Ectodermal cell (in vitro differentiated cells): ENCODE measurements around the gene TMEM145.

Experiments used
- H3K27ac ChIP-seq: 2 replicates; pipeline ENCODE4 v1.7.0; 2013; ENCODE audit warnings: mild to moderate bottlenecking, low read depth, low read length; ENCODE audit not compliant: insufficient read depth, poor library complexity, severe bottlenecking
- H3K27me3 ChIP-seq: 2 replicates; pipeline ENCODE4 v1.7.0; 2013; ENCODE audit warnings: mild to moderate bottlenecking, low read length; ENCODE audit not compliant: insufficient read depth, control insufficient read depth, poor library complexity, severe bottlenecking
- H3K36me3 ChIP-seq: one replicate; pipeline ENCODE4 v1.7.0; 2013; ENCODE audit warnings: low read length; ENCODE audit not compliant: control insufficient read depth, insufficient read depth
- H3K4me1 ChIP-seq: one replicate; pipeline ENCODE4 v1.7.0; 2013; ENCODE audit warnings: low read length; ENCODE audit not compliant: control insufficient read depth, insufficient read depth
- H3K4me3 ChIP-seq: 2 replicates; pipeline ENCODE4 v1.7.0; 2013; ENCODE audit warnings: low read depth, low read length, control low read depth; ENCODE audit not compliant: insufficient read depth
- H3K9me3 ChIP-seq: 2 replicates; pipeline ENCODE4 v1.7.0; 2013; ENCODE audit warnings: mild to moderate bottlenecking, low read length, moderate library complexity; ENCODE audit not compliant: control insufficient read depth
- WGBS, 2 experiments: methylation state at CpG; one replicate each; pipeline ENCODE4 v1.1.7; 2013; ENCODE audit warnings: missing lambda C conversion rate in 2 of 2; 5-methylcytosine and 5-hydroxymethylcytosine counted together

The TMEM145 gene

DNA sequence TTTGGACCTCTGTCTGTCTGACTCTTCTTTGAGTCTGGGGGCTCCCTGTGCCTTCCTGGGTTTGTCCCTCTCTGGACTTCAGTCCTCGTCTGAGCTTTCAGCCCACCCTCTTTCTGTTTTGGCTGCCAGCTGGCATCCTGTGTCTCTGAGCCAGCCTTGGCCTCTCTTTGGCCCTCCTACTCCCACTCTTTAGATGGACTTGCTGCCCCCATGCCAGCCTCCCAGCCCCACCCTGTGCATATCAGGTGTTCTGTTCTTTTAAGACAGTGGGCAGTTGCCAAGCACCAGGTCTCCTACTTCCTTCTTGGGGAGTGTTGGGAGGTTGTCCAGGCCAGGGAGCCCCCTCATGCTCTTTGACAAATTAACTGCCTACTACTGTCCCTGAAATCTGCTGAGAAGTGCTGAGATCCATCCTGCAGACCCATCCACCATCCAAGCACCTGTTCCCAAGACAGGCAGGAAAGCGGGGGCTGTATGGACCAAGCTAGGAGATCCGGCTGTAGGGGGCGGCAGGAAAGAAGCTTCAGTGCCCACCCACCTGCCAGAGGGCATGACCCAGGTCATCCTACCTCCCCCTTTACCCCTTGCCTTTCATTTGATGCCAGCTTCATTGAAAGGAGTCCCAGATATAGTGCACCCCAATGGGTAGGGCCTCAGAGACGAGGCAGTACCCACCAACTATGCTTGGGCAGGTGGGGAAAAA is 34.5 kb upstream of the TMEM145 start:
- Histone ChIP-seq H3K4me3 (no peak overlapping the region), H3K9me3 (no peaks in the 10 kb centered on the region), H3K27ac (no peak overlapping the region), H3K36me3 (no peaks in the 10 kb centered on the region), H3K27me3 (no peaks in the 10 kb centered on the region), H3K4me1 (peaks cover 33% of the 10 kb centered on the region)
- 87 to 91% methylated on average over 5 of the region's 5 CpGs for WGBS, 2 experiments

DNA sequence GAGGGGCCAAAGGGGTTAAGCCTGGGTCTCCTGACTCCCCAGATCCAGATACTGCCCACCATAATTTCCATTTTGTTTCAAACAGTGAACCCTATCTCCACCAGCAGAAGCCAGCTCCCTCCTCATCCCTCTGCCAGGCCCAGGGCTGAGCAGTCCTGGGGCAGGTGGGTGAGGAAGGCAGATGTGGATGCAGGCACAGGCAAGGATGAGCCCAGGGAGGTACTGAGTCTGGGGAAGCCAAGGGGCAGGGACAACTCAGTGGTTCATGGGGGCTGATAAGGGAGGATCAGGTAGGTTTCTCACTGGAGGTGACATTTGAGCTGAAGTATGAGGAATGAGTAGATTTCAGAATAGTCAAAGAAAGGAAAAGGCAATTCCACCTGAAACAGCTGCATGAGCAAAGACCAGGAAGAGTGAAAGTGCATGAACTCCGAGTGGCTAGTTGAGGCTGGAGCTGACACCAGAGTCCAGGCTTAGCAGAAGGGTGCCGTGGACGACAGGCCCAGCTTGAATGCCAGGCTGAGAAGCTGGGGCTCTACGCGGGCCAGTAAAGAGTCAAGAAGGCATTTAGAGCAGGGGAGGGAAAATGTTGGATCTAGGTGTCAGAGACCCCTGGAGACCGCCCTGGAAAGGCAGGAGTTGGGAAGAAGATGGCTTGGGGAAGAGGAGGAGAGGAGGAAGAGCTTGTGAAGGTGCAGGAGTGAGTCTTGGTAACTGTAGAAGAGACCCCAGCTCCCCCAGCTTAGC is 33.8 kb upstream of the TMEM145 start:
- WGBS, 2 experiments: 35 to 40% methylated on average over 6 of the region's 6 CpGs
- H3K9me3 ChIP-seq: no peaks in the 10 kb centered on the region
- peaks cover 33% of the 10 kb centered on the region for H3K4me1 ChIP-seq
- H3K27ac ChIP-seq: no peak overlapping the region
- peak overlapping the region; percentile 96 for H3K4me3 ChIP-seq
- H3K27me3 ChIP-seq: no peaks in the 10 kb centered on the region
- no peaks in the 10 kb centered on the region for H3K36me3 ChIP-seq

DNA sequence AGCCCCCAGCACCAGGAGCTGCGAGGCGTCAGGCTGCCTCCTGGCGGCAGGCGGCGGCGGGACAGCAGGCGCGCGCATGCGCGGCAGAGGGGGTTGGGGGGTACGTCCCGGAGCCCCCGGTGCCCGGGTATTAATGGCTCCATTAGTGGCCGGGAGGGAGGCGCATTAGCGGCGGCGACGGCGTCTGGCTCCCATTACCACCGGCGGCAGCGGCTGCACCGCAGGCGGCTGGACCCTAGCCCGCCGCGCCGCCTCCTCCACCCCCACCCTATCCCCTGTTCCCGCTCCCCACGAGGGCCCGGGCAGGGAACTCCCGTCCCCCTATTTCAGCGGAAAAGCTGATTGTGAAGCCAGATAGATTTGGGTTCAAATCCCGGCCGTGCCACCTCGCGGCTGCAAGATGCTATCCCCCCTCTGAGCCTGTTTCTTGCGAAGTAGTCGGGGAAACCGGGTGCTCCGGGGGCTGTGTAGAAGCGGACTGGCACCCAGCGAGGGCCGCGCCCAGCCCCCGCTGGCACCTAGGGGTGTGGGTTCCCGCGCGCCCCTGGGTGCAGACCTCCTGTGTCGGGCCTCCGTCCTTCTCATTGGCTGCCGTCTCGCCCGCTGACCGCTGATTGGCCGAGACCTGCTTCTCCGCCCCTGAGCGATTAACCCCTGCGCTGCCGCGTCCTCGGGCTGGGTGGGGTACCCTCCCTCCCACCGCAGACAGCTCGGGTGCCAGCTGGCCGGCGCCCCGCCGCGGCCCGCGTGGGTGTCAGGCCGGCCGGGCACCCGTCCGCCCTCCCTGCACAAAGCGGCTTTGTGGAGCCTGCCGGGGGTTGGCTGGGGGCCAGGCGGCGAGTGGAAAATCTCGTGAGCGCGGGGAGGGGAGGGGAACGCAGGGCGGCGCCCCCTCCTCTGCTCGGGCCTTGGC is 33.0 kb upstream of the TMEM145 start:
- no peaks in the 10 kb centered on the region for H3K27me3 ChIP-seq
- H3K4me3 ChIP-seq: peak overlapping the region; percentile 96
- whole genome bisulfite sequencing, 2 experiments: 0% methylated on average over 89 of the region's 89 CpGs
- peaks cover 38% of the 10 kb centered on the region for H3K4me1 ChIP-seq
- H3K27ac ChIP-seq: peak overlapping the region; percentile 60
- no peaks in the 10 kb centered on the region for H3K36me3 ChIP-seq
- H3K9me3 ChIP-seq: no peaks in the 10 kb centered on the region

DNA sequence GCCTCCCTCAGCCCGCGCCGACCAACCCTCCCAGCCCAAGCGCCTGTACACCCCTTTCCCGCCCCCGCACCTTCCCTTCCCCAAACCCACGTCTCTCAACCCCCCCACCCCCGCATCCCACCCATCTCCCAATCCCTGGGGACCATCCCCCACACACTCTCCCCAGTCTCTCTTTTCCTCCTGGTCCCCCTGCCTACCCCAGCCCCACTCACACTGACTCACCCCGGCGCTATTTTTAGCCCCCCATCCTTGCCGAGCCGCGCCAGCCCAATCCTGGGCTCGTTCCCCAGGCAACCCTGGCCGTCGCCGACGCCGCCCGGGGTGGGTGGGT is 32.3 kb upstream of the TMEM145 start:
- Histone ChIP-seq H3K4me1 (peaks cover 44% of the 10 kb centered on the region), H3K27me3 (no peaks in the 10 kb centered on the region), H3K9me3 (no peaks in the 10 kb centered on the region), H3K4me3 (peak overlapping the region; percentile 96), H3K27ac (peak overlapping the region; percentile 44), H3K36me3 (no peaks in the 10 kb centered on the region)
- 2% methylated on average over 19 to 20 of the region's 20 CpGs for WGBS, 2 experiments

DNA sequence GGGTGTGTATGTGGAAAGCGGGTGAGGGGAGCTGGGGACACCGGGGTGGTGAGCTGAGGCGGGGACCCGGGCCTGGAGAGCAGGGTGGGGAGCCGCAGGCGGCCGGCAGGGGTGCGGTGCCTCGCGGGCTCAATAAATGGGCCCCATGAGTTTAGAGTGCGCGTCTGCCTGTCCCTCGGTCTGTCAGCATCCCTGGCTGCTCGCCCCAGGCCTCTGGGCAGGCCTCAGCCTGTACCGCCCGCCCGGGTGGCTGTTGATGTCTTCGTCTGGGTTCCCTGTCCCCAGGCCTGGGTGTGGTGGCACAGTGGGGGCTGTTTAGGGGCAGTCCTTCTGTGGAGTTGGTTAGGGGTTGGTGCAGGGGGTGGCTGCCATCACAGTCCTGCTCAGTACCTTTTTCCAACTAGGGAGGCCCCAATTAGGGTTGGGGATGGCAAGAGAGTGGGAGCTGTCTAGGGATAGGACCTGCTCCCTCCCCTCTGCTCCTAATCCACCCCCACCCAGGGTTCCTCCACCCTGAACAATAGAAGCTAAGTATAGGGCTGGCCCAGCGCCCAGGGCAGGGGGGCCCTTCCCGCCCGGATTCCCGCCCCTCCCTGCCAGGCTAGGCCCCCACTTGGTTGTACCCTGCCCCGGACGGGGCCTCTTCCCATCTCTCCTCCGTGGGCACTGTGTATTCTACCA is 31.8 kb upstream of the TMEM145 start:
- H3K27me3 ChIP-seq: no peaks in the 10 kb centered on the region
- H3K27ac ChIP-seq: peak overlapping the region; percentile 57
- H3K4me3 ChIP-seq: peak overlapping the region; percentile 21
- WGBS, 2 experiments: 8 to 9% methylated on average over 25 of the region's 25 CpGs
- peaks cover 49% of the 10 kb centered on the region for H3K4me1 ChIP-seq
- H3K36me3 ChIP-seq: no peaks in the 10 kb centered on the region
- no peaks in the 10 kb centered on the region for H3K9me3 ChIP-seq

DNA sequence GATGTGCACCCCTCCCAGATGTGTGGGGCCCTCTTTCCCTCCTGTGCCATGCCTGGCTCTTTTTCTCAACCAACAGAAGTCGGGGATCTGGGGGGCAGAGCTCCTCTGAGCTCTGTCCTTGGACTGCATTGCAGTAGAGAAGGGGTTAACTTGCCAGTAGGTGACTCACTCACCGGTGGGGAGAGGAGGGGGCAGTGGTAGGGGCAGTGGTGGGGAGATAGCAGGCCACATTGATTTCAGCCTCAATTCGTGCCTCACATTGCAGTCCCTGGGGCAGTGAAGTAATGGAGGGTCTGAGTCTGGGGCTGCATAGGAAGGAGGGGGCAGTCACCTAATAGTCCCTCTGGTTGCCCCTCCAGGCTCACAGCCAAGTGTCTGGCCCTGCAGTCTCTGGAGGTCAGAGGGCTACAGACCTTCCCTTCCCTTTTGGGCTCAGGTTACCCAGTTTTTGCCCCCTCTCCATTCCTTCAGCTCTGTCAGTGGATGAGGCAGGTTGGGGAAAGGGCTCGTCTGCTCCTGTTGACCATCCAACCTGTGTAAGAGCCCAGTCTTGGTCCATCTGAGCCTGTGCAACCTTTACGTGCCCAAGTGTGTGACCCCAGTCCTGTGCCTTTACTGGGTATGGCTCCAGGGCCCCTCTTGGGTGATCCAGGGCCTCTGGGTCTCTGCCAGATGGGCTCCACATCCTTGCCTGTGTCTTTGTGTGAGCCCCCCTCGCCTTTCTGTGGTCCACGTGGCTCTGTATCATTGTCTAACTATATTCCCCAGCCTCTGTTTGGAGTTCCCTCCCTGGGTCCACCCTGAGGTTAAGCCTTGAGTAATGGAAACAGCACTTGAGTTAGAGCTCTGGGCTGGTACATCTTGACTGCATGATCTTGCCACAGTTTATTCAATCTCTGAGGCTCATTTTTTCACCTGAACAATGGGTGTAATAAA is 31.0 kb upstream of the TMEM145 start:
- Histone ChIP-seq H3K27me3 (no peaks in the 10 kb centered on the region), H3K27ac (peak overlapping the region; percentile 57), H3K4me1 (peaks cover 50% of the 10 kb centered on the region), H3K9me3 (no peaks in the 10 kb centered on the region), H3K4me3 (peak overlapping the region; percentile 21), H3K36me3 (peaks cover 5% of the 10 kb centered on the region)
- WGBS, 2 experiments: 21 to 24% methylated on average over 7 of the region's 7 CpGs

DNA sequence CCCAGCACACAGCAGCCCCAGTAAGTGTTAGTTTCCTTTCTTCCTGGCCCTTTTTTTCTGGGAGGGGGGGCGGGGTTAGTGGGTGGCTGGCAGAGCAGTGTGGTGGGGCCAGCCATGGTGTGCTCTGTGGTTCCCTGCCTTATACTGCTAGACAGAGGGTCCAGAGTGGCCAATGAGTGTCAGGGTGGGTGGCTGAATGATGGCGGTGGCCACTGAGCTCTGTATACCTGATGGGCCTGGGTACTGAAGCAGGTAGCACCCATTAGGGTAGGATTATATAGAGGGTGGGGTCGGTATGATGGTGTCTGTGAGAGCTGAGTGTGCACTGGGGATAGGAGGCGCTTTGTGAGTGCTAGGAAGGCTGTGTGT is 30.3 kb upstream of the TMEM145 start:
- Histone ChIP-seq H3K4me1 (peaks cover 50% of the 10 kb centered on the region), H3K36me3 (peaks cover 12% of the 10 kb centered on the region), H3K27me3 (no peaks in the 10 kb centered on the region), H3K4me3 (no peak overlapping the region), H3K27ac (peak overlapping the region; percentile 22), H3K9me3 (no peaks in the 10 kb centered on the region)
- WGBS, 2 experiments: 65 to 67% methylated on average over 4 of the region's 4 CpGs

DNA sequence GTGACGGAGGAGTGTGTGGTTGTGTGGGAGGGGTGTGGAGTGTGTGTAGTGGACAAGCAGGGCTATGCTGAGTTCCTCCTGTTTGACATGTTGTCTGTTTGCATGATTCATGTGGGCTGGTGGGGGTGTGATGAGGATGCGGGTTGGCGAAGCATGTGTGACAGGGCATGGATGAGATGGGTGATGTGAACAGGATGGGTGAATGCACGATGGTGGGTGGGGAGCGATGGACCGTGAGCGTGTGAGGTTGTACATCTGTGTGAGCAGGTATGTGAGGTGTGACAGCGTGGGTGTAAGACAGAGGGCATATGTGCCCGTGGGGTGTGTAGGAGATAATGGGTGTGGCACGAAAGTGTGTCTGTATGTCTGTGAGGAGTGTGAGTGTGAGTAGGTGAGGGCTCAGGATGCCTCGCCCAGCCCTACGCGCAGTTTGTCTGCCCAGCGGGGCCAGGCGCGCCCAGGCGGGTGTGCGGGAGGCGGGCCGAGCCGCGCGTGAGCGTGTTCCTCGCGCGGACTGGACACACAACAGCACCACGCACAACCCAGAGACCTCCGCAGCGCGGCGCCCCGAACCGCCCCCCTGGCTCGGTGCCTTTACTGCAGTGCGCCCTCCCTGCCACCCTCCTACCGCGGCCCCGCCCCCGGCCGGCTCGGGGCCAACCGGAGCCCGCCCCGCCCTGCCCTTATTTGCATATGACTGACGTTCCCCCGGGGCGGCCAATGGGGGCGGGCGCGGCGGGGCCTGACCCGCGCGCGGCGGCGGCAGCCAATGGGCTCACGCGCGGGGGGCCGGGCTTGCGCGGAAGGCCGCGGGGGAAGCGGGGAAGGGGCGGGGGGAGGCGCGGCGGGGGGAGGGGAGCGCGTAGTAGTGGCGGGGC is 29.7 kb upstream of the TMEM145 start:
- Histone ChIP-seq H3K9me3 (no peaks in the 10 kb centered on the region), H3K36me3 (peaks cover 18% of the 10 kb centered on the region), H3K4me3 (peak overlapping the region; percentile 43), H3K27ac (peak overlapping the region; percentile 22), H3K27me3 (no peaks in the 10 kb centered on the region), H3K4me1 (peaks cover 50% of the 10 kb centered on the region)
- 7% methylated on average over 71 to 74 of the region's 74 CpGs for WGBS, 2 experiments
